Measurements from ENCODE around the gene ZFP36L1.

ZFP36L1 gene

DNA sequence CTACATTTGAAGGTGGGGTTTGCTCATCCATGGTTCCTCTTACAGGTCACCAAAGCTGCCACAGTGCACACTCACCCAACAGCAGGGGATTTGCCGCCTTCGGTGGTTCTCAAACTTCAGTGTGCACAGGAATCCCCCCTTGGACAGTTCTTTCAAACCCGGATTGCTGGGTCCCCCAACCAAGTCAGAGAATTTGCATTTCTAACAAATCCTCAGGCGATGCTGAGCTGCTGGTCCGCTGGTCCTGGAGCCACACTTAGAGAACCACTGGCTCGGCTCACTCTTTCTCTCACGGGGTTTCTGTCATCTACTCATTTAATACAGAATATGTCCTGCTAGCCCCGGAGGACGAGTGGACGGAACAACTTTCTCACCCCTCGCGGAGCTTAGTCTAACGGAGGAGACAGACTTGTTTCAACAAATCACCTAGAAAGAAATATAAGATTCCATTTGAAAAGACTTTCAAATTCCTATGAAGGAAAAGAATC, 24.1 kb upstream of the ZFP36L1 start:
- DNase-seq (ENCODE audit: low spot score) = no peak
- TF ChIP-seq, protein P1, sequence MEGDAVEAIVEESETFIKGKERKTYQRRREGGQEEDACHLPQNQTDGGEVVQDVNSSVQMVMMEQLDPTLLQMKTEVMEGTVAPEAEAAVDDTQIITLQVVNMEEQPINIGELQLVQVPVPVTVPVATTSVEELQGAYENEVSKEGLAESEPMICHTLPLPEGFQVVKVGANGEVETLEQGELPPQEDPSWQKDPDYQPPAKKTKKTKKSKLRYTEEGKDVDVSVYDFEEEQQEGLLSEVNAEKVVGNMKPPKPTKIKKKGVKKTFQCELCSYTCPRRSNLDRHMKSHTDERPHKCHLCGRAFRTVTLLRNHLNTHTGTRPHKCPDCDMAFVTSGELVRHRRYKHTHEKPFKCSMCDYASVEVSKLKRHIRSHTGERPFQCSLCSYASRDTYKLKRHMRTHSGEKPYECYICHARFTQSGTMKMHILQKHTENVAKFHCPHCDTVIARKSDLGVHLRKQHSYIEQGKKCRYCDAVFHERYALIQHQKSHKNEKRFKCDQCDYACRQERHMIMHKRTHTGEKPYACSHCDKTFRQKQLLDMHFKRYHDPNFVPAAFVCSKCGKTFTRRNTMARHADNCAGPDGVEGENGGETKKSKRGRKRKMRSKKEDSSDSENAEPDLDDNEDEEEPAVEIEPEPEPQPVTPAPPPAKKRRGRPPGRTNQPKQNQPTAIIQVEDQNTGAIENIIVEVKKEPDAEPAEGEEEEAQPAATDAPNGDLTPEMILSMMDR (conservative IDR thresholded peaks at IDR 0.05; ENCODE audit: low read depth) = peak; percentile 49
- ChIA-PET CTCF (interaction anchor here (0.5 to 2.3 kb wide), 15 partner anchors 8 to 922 kb away, joined by 3 to 22 read pairs (median 4); no protein-coding TSS in a partner anchor), POLR2A (ENCODE audit: low non-redundant PET) (no interaction called here)
- H3K27ac ChIP-seq = peak overlapping the region; percentile 94

DNA sequence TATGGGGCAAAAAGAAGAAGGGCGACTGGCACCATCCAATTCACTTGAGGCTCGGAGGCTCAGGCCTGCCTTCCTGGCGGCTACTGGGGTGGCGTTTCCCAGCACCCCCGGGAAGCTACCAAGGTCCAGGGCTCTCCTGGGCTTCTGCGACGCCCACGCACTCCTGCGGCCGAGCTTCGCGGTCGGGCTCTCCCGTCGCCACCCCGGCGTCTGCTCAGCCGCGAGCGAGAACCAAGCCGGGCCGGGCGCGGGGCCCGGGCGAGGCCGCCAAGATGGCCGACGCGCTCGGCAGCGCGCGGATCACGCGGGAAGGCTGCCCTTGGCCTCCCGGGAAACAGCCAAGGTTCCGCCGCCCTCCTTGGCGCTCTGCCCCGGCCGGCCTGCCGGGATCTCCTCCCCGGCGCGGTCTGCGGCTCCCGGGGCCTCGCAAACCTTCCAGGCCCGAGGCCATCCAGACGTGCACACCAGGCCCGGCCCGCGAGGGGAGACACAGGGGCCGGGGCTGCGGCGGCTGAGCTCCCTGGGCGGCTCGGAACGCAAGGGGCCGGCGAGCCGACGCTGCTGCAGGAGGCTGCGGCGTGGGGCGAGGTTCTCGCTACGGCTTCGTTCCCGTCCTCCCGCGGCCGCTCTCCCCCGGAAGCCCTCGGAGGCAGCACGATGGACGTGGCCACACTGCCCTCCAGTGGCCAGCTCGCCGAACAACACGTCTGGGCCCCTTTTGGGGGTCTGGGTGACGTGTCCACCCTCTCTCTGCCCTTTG, 23.5 kb upstream of the ZFP36L1 start:
- H3K27ac ChIP-seq = peak overlapping the region; percentile 94
- TF ChIP-seq, protein P1 (conservative IDR thresholded peaks at IDR 0.05; ENCODE audit: low read depth) = peak; percentile 91
- ChIA-PET CTCF (interaction anchor here (0.5 to 2.3 kb wide), 21 partner anchors 9 to 883 kb away, joined by 3 to 22 read pairs (median 3); no protein-coding TSS in a partner anchor), POLR2A (ENCODE audit: low non-redundant PET) (interaction anchor here (0.5 kb wide), 1 partner anchor 858 kb away, joined by 3 read pairs; no protein-coding TSS in a partner anchor)
- peak; percentile 87 for DNase-seq (ENCODE audit: low spot score)

- TF ChIP-seq, protein P1 (conservative IDR thresholded peaks at IDR 0.05; ENCODE audit: low read depth) = no peak
- CTCF ChIA-PET = interaction anchor here (0.7 to 2.3 kb wide), 8 partner anchors 11 to 882 kb away, joined by 3 to 22 read pairs (median 4); no protein-coding TSS in a partner anchor
- DNase-seq (ENCODE audit: low spot score) = no peak
- H3K27ac ChIP-seq = peak overlapping the region; percentile 94
- POLR2A ChIA-PET (ENCODE audit: low non-redundant PET) = interaction anchor here (0.5 kb wide), 1 partner anchor 857 kb away, joined by 3 read pairs; no protein-coding TSS in a partner anchor
These were observed 22.7 kb upstream of the ZFP36L1 start for GRCh38 chr14:68815298-68816182.

GRCh38 chr14:68814539-68815297, 21.9 kb upstream of the ZFP36L1 start:
- POLR2A ChIA-PET (ENCODE audit: low non-redundant PET) = no interaction called here
- TF ChIP-seq, protein P1 (conservative IDR thresholded peaks at IDR 0.05; ENCODE audit: low read depth) = no peak
- DNase-seq (ENCODE audit: low spot score) = no peak
- CTCF ChIA-PET = interaction anchor here (0.7 to 0.8 kb wide), 2 partner anchors 29 to 566 kb away, joined by 3 read pairs; no protein-coding TSS in a partner anchor
- H3K27ac ChIP-seq = peak overlapping the region; percentile 64

- ChIA-PET POLR2A (ENCODE audit: low non-redundant PET) (no interaction called here), CTCF (interaction anchor here (0.8 kb wide), 1 partner anchor 565 kb away, joined by 3 read pairs; no protein-coding TSS in a partner anchor)
- H3K27ac ChIP-seq = peak overlapping the region; percentile 64
- DNase-seq (ENCODE audit: low spot score) = no peak
- TF ChIP-seq, protein P1 (conservative IDR thresholded peaks at IDR 0.05; ENCODE audit: low read depth) = no peak
These were observed 21.3 kb upstream of the ZFP36L1 start for GRCh38 chr14:68814238-68814538.
